ENCODE measurements around the gene FAR2.

DNA sequence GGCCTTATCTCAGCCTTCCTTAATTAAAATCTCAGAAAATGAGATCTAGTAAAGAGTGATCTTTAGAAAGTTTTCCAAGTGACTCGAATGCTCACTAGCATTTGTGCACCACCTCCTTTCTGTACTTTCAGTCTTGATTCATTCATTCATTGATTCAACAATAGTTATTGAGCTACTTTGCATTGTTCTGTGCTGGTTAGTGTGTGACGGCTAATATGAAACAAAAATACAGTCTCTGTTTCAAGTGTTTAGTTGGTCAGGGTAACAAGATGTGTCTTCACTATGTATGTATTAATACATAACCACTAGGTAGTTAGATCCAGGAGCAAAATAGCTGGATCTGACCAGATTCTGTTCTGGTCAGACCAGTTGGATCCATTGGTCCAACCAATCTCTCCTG is 100.9 kb downstream of the FAR2 start:
- TF ChIP-seq, protein P1, sequence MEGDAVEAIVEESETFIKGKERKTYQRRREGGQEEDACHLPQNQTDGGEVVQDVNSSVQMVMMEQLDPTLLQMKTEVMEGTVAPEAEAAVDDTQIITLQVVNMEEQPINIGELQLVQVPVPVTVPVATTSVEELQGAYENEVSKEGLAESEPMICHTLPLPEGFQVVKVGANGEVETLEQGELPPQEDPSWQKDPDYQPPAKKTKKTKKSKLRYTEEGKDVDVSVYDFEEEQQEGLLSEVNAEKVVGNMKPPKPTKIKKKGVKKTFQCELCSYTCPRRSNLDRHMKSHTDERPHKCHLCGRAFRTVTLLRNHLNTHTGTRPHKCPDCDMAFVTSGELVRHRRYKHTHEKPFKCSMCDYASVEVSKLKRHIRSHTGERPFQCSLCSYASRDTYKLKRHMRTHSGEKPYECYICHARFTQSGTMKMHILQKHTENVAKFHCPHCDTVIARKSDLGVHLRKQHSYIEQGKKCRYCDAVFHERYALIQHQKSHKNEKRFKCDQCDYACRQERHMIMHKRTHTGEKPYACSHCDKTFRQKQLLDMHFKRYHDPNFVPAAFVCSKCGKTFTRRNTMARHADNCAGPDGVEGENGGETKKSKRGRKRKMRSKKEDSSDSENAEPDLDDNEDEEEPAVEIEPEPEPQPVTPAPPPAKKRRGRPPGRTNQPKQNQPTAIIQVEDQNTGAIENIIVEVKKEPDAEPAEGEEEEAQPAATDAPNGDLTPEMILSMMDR (IDR thresholded peaks at IDR 0.05), result no peak
- TF ChIP-seq POLR2A (IDR thresholded peaks at IDR 0.05), result no peak

Data from testis (tissue), 2 donors.